Activated CD4-positive, CD25-positive, alpha-beta regulatory T cell treated with anti-CD3 and anti-CD28 coated beads, Interleukin-2, amount 50 U/mL, for 16 hours (primary cell): Measurements from ENCODE around the gene CTNNA3.

Experiments
- DNase-seq: peaks from one replicate; pipeline ENCODE4 v3.0.0-alpha.2; 2020; ENCODE audit warnings: low read depth, low spot score

The CTNNA3 gene

DNA sequence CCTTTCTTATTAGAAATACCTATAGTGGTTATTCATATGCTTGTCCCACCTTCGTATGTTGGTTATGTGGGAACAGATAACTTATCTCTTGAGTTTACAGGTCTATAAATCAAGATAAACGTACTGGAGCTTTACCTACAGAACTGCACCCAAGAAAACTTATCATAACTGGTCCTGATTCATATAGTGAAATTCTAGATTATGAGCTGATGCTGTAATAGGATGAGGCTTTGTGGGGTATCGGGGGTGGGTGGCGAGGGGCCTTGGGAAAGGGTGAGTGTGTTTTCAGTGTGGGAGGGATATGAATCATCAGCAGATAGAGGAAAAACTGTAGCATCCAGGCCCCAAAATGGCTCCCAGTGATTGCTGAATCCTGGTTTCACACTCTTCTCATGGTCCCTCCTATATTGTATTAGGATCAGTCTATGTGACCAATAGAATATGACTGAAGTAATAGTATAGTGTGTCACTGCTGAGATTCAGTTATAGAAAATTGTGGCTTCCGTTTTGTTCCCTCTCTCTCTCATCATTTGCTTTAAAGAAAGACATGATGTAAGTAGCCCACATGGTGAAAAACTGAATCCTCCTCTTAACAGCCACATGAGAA is 1476.9 kb downstream of the CTNNA3 start:
- DNase-seq = no peak

DNA sequence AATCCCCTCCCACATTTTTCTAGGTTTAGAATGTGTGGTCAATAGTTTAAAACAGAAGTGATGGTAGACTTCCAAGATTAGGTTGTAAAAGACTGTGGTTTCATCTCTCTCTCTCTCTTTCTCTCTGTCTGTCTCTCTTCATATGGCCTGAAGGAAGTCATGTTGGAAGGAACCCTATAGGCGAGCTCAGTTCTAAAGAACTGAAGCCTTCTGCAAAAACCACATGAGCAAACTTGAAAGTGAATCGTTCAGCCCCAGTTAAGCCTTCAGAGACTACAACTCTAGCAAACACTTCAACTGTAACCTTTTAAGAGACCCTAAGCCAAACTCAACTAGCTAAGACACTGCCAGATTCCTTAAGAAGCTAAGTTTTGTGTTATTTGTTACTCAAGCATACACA is 1477.7 kb downstream of the CTNNA3 start:
- no peak for DNase-seq

DNA sequence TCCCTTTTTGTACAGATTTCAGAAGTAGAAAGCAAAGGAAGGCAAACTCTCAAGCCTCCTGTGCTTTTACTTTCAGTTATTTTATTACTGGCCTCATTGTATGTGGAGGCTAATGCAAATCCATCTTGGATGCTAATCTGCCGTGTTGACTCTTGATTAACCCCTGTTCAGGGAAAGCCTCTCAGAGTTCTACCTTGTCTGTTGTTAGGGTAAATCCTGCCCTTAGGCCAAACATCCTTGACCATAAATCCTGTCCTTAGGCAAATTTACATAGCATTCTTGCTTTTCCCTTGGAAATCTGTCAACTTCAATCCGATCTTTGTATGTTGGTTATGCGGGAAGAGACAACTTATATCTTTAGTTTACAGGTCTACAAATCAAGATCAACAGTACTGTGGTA is 1480.1 kb downstream of the CTNNA3 start:
- no peak for DNase-seq

DNA sequence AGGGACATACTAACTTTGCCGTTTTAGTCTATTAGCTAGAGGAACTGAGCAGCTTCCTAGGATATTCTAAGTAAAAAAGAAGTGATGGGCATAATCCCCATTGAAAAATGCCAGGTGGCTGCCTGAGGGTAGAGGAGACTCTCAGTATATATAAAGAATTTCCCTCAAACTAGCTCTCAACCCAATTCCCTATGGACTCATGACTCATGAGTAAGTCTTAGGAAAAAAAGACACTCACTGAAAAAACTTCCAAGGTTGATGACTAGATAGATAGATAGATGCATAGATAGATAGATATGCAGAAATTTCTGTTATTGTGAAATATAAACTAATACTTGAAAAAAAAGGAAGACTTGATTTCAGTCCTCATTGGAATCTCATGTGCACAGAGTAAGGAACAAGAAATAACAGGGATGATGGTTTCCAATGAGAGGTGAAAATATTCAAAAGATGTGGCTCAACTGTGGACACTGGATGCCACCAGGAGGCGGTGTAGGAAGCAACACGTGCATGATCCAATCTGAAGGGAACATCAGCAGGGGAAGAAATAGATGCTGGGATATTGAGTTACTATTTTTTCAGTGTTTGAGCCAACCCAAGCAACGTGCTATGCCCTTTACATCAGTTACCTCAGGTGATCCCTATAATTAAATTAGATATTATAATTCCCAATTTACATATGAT is 1481.1 kb downstream of the CTNNA3 start:
- DNase-seq = no peak

DNA sequence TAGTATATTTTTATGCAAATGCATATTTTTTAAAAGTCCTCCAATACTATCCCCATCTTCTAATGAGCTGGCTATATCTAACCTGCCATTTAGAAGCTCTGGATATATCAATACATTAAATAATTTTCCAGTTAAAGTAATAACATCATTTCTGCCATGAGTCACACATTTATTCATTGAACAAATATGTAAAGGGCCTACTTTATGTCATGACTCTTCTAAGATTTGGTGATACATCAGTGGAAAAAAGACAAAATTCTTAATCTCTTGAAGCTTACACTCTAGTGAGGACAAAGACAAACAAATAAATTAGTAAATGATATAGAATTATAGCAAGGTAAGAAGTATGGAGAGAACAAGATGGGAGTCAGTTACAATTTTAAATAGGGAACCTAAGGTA is 1487.0 kb downstream of the CTNNA3 start:
- DNase-seq = no peak

DNA sequence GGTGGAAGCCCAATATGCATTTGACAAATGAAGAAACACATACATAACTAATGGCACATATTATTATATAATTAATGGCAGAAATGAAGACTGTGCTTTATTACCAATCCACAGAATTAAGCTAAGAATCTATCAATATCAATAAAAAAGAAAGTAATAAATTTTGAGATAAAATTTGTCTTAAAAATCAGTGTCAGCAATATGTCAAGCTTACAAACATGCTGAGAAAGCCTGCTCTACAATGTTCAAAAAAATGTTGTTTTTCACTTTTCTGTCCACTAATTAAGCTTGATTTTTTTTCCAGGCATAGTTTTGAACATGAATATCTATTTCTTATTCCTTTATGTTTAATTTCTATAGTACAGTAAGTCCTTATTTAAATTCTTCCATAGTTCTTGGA is 1491.2 kb downstream of the CTNNA3 start:
- no peak for DNase-seq

DNA sequence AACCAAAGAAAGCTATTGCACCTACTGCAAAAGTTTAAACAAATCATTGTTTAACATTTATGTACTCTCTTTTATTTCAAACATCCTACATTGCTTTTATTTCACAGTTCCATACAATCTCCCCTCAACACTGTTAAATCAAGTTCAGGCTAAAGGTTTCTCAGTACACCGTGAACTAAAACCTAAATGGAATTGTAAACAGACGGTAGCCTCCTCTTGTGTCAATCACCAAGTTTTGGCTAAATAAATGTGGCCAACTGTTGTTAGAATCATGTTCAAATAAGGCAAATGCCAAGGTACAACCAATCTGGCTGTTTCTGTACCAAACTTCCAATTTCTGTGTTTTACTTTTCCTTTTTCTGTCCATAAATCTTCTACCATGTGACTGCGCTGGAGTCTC is 1493.9 kb downstream of the CTNNA3 start:
- DNase-seq = no peak

DNA sequence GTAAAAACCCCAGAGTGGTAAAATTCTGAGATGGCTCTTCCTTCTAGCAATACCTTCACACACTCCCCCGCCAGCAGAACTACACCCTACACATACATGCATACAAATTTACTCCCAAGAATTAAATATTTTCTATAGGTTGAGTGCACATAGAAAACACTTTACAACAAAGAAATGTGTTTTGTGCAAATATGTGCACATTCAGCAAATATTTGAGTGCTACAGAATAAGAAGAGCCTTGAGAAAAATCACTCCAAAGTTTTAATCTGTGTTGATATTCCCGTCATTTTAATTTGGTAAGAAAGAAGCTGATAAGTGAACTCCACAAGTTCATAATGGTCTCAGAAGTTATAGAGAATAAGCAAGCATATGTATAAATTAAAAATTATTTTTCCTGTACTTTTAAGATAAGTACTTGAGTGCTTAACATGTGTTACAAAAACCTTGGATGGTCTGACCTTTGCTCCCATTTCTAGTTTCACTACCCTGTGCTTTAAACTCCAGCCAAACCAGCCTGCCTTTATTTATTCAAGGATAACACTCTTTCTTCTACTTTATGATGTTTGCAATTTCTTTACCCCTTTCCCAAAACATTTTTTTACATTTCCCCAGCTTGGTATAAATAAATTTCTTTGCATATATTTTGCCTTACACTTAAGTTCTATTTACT is 1503.7 kb downstream of the CTNNA3 start:
- no peak for DNase-seq

DNA sequence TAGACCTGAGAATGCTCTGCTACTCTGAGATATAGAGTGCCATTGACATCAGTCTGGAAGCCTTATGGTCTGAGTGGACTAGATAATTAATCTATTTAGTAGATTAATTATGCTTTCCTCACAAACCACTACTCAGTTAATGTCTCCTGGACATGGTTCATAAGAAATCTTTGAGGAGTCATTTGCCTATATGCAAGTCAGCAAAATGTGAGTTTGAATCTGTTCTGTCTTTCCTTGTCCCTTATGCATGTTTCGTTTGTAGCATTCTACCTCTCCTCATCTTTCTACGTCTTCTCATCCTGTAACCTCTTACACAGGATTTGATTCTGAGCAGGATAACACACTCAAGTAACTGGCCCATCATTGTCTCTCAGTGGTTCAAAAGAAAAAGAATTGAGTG is 1505.6 kb downstream of the CTNNA3 start:
- DNase-seq = no peak

DNA sequence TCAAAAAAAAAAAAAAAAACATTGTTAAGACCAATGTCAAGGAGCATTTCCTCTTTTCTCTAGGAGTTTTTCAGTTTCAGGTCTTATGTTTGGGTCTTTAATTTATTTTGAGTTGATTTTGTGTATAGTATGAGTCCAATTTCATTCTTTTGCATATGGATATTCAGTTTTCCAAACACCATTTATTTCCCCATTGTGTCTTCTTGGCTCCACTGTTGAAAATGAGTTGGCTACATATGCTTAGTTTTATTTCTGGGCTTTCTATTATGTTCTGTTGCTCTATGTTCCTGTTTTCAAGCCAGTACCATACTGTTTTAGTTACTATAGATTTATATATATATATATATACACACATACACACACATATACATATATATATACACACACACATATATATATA is 1506.7 kb downstream of the CTNNA3 start:
- no peak for DNase-seq

DNA sequence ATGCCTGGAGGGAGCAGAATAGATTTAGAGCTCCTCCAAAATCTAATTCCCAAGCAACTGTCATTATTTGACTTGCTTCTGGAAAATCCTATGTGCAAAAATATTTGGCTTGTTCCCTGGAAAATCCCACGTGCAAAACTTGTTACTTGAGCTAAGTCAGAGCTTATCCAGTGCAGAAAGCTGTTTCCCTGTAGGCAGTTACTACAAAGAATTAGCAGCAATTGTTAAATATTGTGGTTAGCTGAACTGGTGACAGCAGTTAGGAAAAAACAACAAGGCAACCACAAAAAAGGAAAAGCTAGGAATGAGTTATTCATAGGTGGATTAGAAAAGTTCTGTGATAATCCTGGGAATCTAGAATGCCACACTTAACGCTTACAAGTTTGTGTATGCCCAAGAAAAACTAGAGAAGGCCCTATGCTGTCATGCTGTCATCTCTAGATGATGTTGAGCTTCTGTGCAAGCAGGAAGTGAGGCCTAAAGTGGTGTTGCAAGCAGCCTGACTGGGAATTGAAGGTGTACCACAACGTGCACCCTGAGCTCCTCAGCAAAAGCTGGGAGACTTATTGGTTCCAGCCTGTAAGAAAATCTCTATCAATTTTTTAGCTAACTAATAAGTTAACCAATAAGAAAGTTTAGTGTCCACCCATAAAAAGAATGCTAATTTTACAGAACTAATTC is 1508.8 kb downstream of the CTNNA3 start:
- no peak for DNase-seq

DNA sequence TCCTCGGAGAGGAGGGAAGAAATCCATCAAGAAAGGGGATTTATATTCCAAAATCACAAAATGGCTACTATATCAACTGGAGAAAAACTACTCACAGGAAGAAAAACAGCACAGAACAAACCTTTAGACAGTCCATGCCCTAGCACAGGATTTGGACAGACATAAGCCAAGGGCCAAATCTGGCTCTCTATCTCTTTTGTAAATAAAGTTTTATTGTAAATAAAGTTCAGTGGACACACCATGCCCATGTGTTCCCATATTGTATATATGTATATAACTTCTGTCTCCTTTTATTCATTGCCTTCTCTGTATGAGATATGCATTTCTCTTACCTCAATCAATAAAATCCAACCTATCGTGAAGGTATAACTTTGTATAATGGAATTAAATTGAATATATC is 1513.0 kb downstream of the CTNNA3 start:
- DNase-seq = no peak

DNA sequence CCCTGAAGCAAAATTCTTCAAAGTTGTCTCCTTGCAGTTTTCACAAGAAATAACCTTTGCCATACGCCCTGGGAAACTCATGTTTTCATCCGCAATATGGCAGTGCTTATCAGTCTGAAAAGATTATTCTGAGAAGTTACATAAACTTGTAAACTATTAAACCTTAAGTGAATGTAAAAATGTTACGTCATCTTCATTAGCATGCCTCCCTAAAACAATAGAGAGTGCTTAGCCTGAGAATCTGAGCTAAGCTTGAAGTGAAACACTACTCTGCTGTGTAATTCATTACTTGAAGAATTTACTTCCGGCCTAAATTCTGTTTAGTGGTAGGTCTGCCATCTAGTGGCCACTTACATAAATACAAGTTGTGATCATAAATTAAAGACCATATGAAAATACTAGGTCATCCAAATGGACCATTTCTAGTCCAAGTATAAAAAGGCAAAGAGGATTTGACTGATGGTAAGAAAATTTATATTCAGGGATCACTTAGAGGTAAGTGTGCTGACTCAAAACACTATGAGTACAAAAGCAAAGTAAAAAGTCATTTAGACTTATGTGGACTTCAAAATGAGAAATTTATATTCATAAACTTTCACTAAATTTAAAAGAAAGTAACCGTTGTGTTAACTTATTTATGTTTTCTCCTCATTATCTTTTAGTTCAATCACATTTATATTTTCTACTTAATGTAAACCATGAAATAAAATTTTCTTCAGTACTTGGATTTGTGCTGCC is 1515.2 kb downstream of the CTNNA3 start:
- no peak for DNase-seq

DNA sequence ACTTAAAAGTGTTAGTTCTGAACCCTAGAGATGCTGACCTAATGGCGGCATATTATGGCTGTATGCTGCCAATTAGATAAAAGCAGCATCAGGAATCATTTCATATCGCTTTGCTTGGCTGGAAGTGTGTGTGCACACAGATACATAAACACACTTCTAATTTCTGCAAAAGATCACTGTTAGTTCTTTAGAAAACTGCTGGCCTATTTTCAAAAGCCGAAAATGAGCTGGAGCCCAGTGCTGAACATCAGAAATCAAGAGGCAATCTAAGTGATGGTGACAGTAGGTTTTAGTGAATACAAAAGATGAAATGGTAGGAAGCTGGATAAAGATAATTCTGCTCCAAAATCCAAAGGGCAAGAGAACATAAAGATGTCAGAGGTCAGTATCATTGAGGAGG is 1516.0 kb downstream of the CTNNA3 start:
- no peak for DNase-seq

DNA sequence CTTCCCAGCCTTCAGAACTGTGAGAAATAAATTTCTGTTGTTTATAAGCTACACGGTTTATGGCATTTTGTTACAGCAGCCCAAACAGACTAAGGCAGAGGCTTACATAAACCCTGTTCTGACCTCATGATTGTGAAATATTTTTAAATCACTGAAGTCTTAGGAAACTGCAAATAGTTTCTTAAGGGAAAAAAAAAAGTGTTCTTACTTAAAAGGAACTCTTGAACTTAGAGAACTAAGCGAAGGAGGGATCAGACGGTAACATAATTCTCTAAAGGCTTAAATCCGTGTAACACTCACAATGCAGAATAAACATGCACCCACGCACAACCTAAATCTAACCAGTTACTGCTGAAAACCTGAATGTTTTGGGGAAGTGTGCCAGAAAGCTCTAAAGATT is 1519.2 kb downstream of the CTNNA3 start:
- DNase-seq = no peak

DNA sequence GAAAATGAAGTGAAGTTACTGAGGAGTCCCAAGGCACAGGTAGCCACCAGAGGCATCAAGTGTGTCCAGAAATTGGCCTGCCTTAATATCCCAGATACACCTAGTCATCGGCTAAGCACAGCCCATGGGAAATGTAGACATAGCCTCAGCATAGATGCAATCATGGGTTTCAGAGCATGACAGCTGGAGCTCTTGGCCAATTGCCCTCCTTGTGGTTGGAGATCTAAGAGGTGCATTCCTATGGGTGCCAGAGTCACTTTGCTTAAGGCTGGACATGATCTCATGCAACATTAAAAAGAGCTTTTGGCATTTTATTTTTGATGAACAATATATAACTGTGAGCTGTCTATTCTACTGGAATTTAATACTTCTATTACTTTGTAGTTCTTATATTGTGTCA is 1528.2 kb downstream of the CTNNA3 start:
- no peak for DNase-seq

DNA sequence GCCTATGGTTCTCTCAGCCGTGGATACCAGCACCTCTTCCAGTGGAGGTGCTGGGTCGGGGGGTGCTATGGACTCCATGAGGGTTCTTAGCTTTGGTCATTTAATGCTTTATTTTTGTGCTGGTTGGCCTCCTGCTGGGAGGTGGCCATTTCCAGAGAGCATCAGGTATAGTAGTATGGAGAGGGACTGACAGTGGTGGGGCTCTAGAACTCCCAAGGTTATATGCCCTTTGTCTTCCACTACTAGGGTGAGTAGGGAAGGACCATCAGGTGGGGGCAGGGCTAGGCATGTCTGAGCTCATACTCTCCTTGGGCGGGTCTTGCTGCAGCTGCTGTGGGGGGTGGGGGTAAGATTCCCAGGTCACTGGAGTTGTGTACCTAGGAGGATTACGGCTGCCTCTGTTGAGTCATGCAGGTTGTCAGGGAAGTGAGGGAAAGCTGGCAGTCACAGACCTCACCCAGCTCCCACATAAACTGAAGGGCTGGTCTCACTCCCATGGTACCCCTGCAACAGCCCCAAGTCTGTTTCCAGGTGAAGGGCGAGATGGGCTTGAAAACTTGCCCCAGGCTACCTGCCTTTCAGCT is 1533.3 kb downstream of the CTNNA3 start:
- no peak for DNase-seq

DNA sequence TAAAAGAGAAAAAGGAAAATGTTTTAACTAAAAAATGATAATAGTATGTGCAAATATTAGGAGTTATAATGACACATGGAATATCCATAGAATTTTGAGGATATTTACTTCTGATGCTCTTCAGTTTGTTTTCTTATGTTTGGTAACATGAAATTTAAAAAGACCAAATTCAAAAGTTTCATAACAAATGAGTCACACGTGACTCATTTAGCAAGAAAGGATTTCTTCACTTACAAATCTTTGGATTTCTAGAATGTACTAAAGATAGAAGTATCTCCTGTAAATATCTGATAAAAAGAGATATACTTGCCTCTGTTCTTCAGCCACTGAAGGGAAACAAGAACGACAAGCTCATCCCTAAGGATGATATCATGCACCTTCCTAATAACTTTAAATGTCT is 1544.6 kb downstream of the CTNNA3 start:
- no peak for DNase-seq

DNA sequence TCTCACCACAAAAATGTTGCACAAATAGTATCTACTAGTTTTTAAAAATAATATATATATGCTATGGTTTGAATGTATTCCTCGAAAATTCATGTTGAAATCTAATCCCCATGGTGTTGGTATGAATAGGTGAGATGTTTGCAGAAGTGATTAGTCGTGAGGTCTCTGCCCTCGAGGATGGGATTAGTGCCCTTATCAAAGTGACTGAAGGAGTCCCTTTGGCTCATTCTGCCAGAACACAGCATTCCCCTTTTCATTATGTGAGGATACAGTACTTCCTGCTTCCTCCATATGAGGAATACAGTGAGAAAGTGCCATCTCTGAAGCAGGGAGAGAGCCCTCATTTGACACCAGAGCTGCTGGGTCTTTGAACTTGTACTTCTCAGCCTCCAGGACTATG is 1547.7 kb downstream of the CTNNA3 start:
- DNase-seq = no peak

DNA sequence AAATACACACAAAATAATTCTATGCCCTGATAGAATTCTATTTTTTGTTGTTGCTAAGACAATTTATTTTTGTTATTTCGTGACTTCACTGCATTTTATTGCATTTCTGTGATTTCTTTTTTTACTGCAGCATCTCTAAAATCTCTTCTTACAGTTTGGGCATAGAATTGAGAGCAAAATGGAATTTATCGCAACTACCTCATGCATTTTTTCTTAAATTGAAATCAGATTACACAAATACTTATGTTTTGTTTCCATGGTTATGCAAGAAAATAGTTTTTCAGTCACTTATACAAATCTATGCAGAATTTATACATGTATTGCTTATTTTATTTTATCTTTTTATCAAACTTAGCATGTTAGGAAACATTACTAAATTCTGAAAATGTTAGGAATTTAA is 1552.0 kb downstream of the CTNNA3 start:
- no peak for DNase-seq

DNA sequence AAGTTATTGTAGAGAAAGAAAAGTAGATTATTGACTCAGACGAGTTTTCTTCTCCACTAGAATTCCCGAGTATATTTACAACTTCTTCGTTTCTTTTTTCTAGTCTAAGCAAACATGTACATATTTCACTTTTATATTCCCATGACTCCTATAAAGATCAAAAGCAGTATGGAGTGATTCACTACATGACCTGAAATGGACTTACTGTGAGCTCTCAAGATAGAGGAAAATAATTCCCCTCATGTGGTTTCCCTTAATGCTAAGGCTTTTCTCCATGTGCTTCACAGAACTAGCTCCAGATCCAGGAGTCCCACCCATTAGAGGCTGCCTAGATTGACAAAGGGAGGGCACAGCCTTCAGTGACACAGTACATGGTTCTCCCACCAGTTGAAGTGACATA is 1593.2 kb downstream of the CTNNA3 start:
- no peak for DNase-seq
